HK-2 (cell line): ENCODE results near the gene FXR1.
"Not testable (repeated sequence)": the region's sequence is repeated elsewhere in the genome, so short reads cannot be mapped to it uniquely, and the experiment has no call there.

ENCODE experiments used
- DNase-seq: peaks from one replicate; pipeline ENCODE4 v3.0.0-alpha.2; 2018; ENCODE audit not compliant: unreplicated experiment

Gene FXR1

DNA sequence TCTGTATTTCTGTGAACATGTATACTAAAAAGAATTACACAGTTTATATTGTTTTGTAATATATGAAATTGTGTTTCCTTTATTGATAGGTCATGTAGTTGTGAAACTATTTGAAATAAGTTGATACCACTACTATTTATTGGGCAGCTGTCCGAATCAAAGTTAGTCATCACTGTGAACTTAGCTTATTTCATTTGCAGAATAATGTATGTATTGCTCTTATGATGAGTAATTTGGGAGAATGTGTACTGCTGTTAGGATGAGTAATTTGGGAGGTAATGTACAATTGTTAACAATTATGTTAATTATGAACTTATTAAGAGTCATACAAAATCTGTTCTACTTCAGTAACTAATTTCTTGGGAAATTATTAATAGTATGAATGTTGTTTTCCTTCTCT is 22.2 kb downstream of the FXR1 start:
- DNase-seq = no peak

- DNase-seq = no peak
These were observed 28.4 kb downstream of the FXR1 start for GRCh38 chr3:180940826-180941225.

GRCh38 chr3:180947761-180948390 is 35.4 kb downstream of the FXR1 start:
- no peak for DNase-seq

GRCh38 chr3:180959691-180960090 is 47.2 kb downstream of the FXR1 start:
- no peak for DNase-seq

DNA sequence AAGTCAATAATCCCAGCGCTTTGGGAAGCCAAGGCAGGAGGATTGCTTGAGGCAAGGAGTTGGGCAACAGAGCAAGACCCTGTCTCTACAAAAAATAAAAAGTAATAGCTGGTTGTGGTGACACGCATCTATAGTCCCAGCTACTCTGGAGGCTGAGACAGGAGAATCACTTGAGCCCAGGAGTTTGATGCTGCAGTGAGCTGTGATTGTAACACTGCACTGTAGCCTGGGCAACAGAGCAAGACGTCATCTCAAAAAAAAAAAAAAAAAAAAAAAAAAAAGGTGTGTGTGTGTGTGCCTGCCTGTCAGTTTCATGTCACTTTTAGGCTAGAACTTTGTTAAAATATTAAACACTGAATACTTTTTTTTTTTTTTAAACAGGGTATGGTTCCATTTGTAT is 48.6 kb downstream of the FXR1 start:
- DNase-seq = no peak

DNA sequence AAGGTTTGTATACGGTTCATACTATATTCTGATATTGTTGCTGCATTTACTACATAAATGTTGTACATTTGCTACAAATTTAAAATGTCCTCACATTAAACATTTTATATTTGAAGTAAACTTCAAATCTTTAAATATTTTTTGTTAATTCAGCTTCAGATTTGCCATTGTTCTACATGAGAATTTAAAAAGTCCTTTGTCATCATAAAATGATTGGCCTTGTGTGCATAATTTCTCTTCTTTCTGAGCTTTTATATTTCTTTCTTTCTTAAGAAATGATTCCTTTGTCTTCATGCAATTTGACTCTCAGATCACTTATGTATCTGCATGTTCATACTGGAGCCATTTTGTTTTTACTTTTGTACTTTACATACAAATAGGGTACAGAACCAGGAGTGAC is 49.1 kb downstream of the FXR1 start:
- DNase-seq = no peak

DNA sequence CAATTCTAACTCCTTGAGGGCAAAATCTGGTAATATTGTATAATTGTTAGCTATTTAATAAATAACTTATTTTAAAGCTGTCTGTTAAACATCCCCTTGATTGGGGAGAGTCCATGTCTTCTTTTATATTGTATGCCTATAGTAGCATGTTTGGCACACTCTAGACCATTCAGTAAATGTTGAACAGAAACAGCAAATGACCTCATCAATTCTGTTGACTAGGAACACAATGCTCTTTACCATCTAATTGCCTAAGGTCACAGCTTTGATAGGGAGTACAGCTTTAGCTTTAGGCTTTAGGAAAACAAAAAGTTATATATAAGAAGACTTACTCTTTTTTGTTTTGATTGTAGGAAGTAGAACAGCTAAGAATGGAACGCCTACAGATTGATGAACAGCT is 50.1 kb downstream of the FXR1 start:
- no peak for DNase-seq

GRCh38 chr3:180970931-180971330 is 58.5 kb downstream of the FXR1 start:
- DNase-seq = no peak

DNA sequence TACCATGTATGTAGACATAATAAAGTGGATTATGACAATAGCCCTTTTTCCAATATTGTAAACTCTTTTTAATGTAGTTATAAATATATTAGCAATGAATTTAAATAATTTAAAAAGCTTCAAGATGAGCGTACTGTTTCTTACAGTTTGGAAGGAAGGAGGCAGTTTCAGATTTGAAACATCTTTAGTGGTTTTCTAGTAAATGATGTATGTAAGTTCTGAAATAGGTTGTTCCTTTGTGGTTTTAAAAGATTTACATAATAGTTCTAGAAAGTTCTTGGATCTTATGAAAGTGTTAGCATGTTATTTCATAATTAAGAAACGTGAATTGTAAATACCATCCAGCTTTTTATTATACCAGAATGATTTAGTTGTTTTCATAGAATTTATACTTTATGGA is 61.1 kb downstream of the FXR1 start:
- DNase-seq = no peak

GRCh38 chr3:180974286-180974685 is 61.8 kb downstream of the FXR1 start:
- no peak for DNase-seq

GRCh38 chr3:180977498-180977897 is 65.0 kb downstream of the FXR1 start:
- no peak for DNase-seq

DNA sequence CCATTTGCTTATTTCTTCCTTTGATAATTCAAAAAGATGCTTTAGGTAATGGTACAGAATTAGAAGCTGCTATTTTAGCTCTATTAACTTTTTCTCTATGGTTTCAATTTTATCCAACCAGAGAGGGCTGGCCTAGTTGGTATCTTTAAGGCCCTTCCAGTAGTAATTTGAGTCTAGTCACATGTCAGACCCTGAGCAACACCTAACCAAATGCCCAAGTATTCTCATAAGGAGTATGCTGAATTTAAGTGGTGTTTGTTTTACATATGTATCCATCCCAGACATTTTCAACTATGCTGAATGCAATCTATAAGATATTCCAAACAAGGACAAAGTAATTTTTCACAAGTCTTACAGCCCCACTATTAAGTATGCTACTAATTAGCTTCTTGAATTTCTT is 67.5 kb downstream of the FXR1 start:
- no peak for DNase-seq

DNA sequence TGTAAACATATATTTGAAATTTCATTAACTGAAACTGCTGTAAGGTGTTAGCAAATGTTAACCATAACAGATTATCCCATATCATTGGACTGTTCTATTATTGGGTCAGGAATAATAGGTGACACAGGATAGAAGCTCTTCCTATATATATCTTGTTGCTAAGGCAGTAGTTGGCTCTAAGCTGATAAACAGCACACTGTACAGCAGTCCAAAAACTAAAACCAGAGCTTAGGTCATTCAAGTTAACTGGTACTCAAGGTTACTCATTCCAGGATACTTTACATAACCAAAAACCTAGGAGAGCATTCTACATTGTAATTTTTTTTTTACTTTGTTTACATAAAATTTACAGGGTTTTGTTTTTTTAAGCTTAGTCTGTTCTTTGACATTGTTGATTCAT is 68.1 kb downstream of the FXR1 start:
- no peak for DNase-seq

- DNase-seq = no peak
These were observed 69.4 kb downstream of the FXR1 start for GRCh38 chr3:180981912-180982311.

DNA sequence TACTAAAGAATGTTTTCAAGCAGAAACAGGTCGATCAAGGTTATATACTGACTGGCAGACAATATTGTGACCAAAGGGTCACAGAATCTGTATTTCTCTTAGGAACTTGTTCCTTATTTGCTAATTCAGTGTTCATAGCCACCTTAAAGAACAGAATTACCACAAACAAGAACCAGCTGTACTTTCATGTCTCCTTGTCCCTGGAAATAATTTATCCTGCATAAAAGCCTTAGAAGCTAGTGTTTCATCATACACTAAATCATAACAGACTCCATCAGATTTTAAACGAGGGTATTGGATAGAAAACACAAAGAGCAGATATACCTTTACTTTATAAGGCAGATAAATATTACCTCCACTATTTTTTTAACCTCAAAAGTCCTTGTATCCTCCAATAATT is 70.7 kb downstream of the FXR1 start:
- DNase-seq = no peak

- DNase-seq = not testable (repeated sequence)
These were observed 73.9 kb downstream of the FXR1 start for GRCh38 chr3:180986366-180986765.

DNA sequence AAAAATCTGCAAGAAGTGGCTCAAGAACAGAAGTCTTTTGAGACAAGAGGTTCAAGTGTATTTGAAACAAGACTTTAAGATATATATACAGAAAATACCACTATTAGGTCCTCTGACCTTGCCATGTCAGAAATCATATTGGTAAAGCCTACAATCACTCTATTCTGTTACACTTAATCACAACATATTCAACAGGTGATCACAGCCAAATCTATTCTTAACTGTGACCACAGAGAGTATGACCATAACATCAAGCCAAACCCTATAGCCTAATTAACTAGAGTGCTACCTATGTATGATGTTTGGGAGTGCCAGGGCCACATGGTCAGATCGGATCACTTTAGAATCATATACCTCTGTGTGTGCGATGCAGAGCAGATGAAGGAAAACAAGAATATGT is 74.9 kb downstream of the FXR1 start:
- DNase-seq = no peak

- DNase-seq = peak; percentile 95
These were observed 77.1 kb downstream of the FXR1 start, which contains the start of gene DNAJC19 for GRCh38 chr3:180989291-180990163. DNAJC19 (minus strand) TSS chr3:180989736; CDS start chr3:180989602, 134 bp downstream.

- no peak for DNase-seq
These were observed 78.0 kb downstream of the FXR1 start for GRCh38 chr3:180990505-180990904.

DNA sequence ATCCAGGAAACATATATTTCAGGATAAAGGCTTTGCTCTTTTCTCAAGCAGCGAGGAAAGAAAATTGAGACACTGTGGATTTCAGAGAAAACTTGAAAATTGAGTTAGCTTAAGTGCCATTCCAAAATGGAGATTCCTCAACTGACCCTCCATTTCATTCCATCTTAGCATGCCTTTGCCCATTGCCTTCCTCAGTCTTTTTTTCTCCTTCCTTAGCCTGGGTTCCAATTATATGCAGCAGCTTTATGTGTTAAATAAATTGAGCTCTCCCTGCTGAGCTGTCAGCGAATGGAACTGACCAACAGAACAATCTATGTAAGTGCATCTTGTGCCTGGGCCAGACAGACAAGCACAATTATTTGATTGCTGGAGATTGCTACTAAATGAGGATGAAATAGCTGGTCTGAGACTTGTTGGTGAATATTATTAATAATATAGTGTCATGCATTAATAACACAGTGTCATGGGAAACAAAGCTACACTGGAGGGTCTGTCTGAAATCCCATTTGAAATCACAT is 84.0 kb downstream of the FXR1 start:
- DNase-seq = no peak

DNA sequence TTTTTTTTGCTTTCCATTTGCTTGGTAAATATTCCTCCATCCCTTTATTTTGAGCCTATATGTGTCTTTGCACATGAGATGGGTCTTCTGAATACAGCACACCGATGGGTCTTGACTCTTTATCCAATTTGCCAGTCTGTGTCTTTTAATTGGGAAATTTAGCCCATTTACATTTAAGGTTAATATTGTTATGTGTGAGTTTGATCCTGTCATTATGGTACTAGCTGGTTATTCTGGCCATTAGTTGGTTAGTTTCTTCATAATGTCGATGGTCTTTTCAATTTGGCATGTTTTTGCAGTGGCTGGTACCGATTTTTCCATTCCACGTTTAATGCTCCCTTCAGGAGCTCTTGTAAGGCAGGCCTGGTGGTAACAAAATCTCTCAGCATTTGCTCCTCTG is 89.9 kb downstream of the FXR1 start:
- DNase-seq = not testable (repeated sequence)

DNA sequence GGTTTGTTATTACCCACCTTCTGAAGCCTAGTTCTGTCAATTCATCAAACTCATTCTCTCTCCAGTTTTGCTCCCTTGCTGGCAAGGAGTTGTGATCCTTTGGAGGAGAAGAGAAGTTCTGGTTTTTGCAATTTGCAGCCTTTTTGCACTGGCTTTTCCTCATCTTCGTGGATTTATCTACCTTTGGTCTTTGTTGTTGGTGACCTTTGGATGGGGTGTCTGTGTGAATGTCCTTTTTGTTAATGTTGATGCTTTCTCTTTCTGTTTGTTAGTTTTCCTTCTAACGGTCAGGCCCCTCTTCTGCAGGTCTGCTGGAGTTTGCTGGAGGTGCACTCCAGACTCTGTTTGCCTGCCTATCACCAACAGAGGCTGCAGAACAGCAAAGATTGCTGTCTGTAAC is 91.0 kb downstream of the FXR1 start:
- DNase-seq = not testable (repeated sequence)

- no peak for DNase-seq
These were observed 94.1 kb downstream of the FXR1 start for GRCh38 chr3:181006541-181006940.
